ENCODE measurements around the gene MUC5B.

GRCh38 chr11:1288426-1289151 lies 65.7 kb downstream of the MUC5B start:
- TF ChIP-seq POLR2AphosphoS5 (IDR thresholded peaks at IDR 0.05; ENCODE audit: low read depth, low read length) = no peak
- TF ChIP-seq TAF1 (IDR thresholded peaks at IDR 0.05; ENCODE audit: low read depth, low read length) = no peak
- no peak for TF ChIP-seq POLR2A (IDR thresholded peaks at IDR 0.05; ENCODE audit: low read depth, low read length)
- no peak for TF ChIP-seq POU2F2 (IDR thresholded peaks at IDR 0.05; ENCODE audit: low read depth, low read length)
- no peak for TF ChIP-seq SPI1 (IDR thresholded peaks at IDR 0.05; ENCODE audit: low read depth, low read length)
